Posterior cingulate gyrus (tissue), 11 donors: ENCODE results near the gene PCSK4.
"Not testable (repeated sequence)": the region's sequence is repeated elsewhere in the genome, so short reads cannot be mapped to it uniquely, and the experiment has no call there.

ENCODE experiments used
- DNase-seq, 10 donors: peaks; one replicate each; pipeline versions ENCODE4 v3.0.0 to v3.0.0-alpha.2; 2020 to 2021; ENCODE audit warnings: mixed read lengths in 3 of 10
- intact Hi-C: fragments of 100-400 bp; cut with DNase I; formaldehyde crosslinking; loops from one replicate; pipeline ENCODE4 v1.15.1; 2023

PCSK4 gene

DNA sequence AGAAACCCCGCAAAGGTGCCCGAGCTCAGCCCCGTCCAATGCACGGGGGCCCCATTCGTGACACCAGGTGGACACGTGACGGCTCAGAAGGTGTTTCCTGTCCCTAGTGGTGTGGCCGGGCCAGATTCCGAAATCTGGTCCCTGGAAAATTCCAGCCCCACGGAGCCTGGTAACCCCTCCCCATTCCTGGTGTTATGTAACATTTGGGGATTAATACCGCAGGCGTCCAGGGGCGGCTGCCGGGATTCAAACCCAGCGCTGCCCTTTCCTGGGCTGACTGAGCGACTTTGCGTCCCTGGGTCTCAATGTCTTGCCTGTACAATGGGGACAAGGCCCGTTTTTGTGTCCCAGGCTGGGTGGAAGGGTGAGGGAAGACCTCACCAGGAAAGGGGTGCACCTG, 32.7 kb upstream of the PCSK4 start:
- intact Hi-C loops, result no loop called here

DNA sequence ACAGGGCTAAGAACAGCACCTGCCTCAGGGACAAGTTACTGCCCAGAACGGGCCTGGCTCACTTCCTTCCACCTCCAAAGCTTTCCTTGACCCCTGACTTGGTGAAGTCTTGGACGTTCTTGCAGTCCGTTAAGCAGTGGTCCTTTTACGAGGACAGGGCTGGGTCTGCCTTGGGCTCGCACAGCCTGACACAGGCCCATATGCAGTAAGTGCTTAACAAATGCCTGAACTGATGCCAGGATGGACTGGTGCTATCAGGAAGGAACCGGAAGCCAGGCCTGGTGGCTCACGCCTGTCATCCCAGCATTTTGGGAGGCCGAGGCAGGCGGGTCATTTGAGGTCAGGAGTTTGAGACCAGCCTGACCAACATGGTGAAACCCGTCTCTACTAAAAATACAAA, 31.9 kb upstream of the PCSK4 start:
- intact Hi-C loops, result no loop called here
- DNase-seq, result no peak

More for the DNA sequence above, 32.7 kb upstream of the PCSK4 start:
- no peak for DNase-seq

DNA sequence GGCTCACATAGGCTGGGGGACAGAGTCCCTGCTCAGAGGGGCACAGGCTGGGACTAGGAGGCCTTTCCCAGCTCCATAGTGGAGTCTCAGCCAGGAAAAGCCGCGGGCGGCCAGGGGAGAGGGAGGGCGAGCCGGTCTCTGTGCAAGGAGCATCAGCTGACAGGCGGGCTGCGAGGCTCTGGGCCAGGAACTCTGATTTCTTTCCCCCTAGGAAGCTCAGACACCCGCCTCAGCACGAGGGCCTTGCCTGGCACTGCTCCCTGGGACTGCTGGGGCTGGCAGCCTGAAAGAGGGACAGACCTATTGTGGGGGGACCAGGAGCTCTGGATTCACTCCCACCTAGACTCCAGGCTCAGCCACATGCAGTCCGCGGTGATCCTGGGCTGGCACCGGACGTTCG, 31.5 kb upstream of the PCSK4 start:
- DNase-seq, result peak; percentile 23 to 91 (median 60)
- intact Hi-C loops, result no loop called here

DNA sequence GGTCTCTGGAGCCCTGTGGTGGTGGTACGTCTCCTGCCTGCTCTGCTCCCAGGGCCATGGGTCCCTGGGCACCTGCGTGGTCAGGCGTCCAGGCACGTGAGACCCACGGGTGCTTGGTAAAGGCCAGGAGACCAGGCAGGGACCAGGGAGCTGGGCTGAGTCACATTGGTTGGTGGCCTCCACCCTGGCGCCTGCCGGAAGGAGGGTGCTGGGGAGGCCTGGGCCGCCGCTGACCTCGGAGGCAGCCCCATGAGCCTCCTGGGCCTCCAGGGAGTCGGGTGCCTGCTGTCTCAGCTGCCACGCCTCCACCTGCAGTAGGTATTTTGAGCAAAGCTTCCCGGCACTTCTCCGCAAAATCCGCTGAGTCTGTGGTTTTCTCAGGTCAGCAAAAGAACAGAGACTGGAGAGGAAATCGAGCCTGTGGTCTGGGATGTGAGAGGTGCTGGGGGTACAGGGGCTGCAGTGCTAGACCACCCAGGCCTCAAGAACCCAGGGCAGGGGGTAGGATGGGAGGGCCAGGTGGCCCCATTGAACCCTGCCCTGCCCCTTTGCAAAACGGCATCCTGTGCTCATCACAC, 30.1 kb upstream of the PCSK4 start:
- intact Hi-C loops, result no loop called here
- DNase-seq, result no peak

DNA sequence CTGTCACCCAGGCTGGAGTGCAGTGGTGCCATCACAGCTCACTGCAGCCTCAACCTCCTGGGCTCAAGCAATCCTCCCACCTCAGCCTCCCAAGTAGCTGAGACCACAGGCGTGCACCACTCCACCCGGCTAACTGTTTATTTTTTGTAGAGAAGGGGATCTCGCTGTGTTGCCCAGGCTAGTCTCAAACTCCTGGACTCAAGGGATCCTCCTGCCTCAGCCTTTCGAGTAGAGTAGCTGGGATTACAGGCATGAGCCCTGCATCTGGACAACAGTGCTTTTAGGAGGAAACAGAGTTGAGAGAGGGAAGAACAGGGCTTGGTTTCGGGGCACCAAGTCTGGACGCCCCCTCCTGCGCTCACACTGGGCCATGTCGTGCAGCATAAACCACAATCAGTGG, 29.7 kb upstream of the PCSK4 start:
- intact Hi-C loops, DNase-seq: not testable (repeated sequence)

DNA sequence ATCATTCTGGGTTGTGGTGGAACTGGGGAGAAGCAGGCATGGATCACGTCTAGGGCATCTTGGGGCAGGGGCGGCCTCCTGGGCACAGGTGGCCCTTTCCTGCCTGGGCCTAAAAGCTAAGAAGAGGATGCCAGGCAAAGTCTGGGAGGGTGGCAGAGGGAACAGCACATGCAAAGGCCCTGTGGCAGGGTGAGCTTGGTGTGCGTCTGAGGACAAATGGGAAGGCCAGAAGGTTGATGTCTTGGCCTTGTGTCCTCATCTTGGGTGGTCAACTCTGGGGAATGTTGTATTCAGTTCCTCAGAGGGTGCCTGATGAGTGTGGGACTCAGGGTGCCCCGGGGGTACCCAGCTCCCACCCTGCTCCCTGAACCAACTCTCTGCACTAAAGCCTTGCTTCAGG, 28.3 kb upstream of the PCSK4 start:
- intact Hi-C loops, result no loop called here
- DNase-seq, result no peak

DNA sequence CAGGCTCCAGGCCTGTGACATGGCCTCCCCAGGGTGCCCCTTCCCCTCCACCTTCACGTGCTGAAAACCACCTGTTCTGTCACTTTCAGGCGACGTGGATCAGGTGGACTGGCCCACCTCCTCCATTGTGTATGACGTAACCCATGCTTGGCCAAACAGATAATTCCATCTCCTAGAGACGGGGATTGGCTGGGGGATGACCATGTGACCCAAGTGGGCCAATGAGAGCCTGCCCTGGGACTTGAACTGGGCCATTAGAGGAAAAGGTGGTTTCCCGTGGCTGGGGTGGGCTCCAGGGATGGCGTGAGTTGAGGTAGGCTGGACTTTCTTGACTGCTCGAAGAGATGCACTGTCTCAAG, 26.2 kb upstream of the PCSK4 start:
- DNase-seq, result no peak
- intact Hi-C loops, result no loop called here

DNA sequence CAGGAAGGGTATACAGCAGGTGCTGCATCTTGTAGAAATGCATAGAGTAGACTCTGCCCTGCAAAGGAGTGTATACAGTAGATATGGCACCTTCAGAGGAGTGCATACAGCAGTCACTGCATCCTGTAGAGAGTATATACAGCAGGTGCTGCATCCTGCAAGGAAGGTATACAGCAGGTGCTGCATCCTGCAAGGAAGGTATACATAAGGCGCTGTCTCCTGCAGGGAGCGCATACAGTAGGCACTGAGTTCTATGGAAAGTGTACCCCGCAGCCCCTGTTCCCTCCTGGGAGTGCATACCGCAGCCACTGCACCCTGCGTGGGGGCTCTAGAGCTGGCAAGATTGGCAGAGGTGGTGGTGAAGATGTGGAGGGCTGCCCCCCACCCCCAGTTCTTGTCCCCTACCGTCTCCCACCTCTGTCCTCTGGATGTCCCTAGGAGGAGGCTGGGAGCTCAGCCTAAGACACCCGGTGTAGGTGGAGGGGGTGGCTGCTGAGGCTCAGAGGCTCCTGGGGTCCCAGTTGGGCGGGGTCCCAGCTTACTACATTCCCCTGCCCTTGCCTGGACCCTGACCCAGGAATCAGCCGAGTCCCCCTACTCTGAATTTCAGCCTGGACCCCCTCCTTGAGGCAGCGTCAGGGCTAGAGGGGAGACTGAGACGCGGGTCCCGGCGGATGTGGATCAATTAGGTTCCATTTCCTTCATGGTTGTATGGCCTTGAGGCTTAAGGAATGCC, 25.0 kb upstream of the PCSK4 start:
- intact Hi-C loops, result no loop called here
- DNase-seq, result no peak

DNA sequence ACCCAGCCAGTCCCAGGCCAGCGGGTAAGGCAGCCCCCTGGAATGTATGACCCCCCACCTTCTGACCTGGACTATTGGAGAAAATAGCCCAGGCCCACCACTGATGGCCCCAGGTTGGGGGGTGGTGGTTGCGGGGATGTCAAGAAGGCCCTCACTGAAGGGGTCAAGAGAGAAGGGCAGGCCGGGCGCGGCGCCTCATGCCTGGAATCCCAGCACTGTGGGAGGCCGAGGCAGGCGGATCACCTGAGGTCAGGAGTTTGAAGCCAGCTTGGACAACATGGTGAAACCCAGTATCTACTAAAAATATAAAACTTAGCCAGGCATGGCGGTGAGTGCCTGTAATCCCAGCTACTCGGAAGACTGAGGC, 24.1 kb upstream of the PCSK4 start:
- intact Hi-C loops, result no loop called here

DNA sequence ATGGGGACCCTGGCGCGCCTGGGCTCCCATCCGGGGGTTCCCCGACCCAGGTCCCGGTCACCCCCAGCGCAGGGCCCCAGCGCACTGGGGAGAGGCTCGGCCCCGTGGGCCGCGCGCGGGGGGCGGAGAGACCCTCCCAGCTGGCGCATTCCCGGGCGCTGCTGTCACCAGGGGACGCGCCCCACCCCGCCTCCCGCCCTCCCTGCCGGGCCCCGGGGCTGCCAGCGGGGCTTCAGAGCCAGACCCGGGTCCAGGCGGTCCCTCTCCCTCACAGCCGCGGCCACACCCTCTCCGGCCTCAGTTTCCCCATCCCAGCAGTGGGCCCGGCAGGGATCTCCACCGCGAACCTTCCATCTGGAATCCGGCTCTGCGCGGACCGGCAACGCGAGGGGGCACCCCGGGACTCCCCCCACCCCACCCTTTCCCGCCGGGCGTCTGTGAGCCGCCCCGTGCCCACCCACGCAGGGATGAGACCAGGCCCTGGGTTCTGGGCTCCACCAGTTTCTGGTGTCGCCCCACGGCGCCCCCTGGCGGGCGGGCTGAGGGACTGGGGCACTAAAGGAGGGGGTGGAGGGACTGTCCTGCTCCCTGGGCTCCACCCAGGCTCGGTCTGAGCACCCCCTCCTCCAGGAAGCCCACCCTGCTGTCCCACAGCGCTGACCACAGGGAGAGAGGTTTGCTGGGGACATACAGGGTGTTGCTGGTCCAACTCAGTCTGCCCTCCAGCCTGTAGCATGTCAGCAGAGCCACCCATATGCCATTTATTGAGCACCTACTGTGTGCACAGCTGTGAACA, 23.5 kb upstream of the PCSK4 start:
- no peak for DNase-seq
- intact Hi-C loops, result no loop called here

More for the DNA sequence above, 24.1 kb upstream of the PCSK4 start:
- no peak for DNase-seq

DNA sequence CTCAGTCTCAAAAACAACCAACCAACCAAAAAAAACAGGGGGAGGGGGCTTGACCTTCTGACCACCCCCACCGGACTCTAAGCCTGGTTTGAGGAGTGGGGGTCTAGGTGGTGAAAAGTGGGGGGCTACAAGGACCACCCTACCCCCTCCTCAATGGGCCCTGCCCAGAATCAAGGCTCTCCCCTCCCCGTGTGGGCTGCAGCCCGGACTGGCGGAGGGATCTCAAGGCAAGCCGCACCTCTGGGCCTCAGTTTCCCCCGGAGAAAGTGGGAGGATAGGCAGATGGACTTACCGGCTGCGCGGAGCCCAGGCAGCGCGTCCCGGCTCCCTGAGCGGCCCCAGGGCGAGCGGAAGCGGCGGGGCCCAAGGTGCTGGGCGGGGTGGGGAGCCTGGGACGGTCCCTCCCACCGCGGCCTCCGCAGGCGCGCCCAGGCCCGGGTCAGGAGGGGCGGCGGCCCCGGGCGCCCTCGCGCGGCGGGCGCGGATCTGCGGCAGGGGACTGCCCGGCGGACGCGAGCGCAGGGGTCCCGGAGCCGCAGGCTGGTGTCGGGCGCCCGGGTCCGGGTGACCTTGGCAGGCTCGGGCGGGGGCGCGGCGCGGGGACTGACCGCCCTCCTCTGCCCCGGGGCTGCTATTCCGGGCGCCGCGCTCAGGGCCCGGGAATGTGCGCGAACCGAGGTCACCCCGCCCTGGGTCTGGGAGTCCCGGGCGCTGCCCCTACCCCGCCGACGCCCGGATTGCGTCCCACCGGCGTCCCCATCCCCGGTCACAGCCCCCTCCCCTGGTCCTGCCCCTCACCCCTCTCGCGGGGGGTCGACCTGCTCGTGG, 22.7 kb upstream of the PCSK4 start, which contains the start of gene ADAMTSL5:
Gene ADAMTSL5, minus strand, starts transcription at position 349 of the 828 bp plus-strand sequence. CDS start 2,076 bp downstream, outside the sequence.
- no peak for DNase-seq
- intact Hi-C loops, result no loop called here

DNA sequence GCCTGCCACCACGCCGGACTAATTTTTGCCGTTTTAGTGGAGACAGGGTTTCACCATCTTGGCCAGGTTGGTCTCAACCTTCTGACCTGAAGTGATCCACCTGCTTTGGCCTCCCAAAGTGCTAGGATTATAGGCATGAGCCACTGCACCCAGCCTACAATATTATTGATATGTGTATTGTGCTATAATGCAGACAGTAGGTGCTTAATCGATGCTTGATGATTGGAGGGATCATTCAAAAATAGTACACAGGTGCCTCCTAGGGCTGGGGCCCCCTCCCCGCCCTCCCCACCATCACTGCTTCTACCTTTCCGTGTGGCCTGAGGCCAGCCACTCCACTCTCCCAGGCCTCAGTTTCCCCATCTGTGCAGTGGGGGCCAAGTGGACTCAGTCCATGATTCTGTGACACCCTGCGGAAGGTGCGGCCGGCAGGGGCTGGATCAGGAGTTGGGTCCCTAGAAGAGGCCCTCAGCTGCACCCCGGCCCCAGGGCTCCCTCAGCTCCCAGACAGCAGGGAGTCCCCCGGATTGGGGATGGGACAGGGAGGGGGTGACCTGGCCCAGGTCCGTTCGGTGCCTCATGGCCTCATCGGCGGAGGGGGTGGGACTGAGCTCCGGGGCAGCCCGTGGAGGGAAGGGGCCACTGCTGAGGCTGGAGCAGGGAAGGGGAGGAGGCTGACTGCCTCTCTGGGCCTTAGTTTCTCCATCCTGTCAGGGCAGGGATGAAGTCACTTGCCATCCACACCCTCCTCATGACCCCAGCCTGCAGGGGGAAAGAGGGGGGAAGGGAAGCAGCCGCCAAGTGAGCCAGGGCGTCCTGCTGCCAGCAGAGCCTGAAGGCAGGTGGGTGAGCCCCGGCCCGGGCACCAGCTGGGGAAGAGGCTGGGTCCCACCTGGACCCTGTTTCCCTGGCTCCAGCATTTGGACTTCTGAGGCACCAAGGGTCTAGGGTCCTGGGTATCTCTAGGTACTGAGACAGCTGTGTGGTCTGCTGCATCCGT, 21.5 kb upstream of the PCSK4 start:
- intact Hi-C loops, result no loop called here
- no peak for DNase-seq

DNA sequence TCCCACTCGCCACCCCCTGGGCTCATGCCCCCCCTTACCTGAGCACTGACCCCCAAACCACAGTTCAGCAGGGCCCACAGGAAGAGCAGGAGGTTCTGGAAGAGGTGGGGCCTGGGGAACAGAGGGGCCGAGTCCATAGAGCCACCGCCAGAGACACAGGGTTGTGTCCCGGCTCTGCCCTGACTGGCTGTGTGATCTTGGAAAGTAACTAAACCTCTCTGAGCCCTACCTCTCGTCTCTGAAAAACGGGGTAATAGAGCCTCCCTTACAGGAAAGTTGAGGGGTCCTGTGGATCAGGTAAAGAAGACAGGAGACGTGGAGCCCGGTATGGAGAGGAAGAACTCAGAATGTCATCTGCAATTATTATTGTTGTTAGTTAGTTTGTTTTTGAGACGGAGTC, 20.7 kb upstream of the PCSK4 start:
- intact Hi-C loops, result no loop called here
- no peak for DNase-seq

DNA sequence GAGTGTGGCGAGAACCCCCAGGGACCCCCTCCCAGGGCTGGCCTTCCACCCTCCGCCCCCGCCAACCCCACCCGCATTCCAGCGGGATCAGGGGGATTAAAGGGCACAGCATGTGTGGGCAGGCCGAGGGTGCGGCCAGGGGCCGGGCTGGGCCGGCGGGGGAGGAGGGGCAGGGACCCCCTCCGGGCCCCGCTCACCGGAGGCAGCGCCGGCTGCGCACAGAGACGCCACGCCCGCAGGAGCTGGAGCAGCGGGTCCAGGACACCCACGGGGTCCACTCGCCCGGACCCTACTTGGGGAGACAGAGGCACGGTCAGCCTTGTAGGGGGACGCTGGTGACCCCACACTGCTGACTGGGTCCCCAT, 20.3 kb upstream of the PCSK4 start:
- intact Hi-C loops, result no loop called here
- no peak for DNase-seq

DNA sequence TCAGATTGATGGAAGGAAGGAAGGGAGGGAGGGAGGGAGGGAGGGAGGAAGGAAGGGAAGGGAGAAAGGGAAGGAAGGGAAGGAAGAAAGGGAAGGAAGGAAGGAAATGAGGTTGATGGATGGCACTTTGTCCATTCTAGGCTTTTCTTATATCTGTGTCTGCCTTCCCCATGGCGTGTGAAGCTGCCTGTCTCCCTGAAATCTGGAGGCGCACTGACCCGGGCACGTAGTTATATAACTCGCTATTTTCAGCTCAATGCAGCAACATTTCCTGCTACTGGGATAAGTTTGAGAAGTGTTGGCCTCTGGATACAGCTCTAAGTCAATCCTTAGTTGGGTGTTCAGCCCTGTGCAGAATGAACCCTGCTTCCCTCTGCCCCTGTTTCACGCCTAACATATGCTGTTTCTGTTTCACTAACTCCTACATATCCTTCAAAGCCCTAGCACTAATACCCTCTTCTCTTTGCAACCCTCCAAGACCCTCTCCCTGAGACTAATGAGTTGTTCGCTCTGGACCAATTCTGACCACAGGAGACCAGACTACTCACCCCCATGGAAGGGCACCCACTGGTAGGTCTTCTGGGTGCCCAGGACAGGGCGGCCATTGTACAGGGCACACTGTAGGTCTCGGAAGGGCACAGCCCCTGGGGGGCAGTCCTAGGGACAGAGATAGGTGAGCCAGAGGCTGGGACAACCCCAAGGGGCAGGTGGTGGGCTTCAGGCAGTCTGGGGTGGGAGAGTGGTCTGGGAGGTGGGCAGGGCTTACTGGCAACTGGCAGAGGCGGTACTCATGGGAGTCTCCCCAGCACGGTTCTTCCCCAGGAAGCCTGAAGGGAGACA, 19.7 kb upstream of the PCSK4 start:
- intact Hi-C loops, result no loop called here
- DNase-seq, result no peak

DNA sequence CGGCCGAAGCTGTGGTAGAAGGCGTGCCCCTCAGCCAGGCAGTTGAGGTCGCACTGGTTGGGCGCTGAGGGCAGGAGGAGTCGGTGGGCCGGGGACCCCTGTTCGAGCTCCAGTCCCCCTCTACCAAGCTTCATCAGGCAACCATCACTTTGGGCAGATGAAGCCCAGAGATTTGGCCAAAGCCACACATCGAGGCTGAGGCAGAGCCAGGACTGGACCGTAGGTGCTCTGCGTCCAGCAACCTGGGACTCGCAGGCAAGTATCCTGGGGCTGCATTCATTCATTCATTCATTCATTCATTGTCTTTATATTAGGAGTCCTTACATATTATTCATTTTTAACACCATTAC, 18.3 kb upstream of the PCSK4 start:
- intact Hi-C loops, result no loop called here
- DNase-seq, result no peak

DNA sequence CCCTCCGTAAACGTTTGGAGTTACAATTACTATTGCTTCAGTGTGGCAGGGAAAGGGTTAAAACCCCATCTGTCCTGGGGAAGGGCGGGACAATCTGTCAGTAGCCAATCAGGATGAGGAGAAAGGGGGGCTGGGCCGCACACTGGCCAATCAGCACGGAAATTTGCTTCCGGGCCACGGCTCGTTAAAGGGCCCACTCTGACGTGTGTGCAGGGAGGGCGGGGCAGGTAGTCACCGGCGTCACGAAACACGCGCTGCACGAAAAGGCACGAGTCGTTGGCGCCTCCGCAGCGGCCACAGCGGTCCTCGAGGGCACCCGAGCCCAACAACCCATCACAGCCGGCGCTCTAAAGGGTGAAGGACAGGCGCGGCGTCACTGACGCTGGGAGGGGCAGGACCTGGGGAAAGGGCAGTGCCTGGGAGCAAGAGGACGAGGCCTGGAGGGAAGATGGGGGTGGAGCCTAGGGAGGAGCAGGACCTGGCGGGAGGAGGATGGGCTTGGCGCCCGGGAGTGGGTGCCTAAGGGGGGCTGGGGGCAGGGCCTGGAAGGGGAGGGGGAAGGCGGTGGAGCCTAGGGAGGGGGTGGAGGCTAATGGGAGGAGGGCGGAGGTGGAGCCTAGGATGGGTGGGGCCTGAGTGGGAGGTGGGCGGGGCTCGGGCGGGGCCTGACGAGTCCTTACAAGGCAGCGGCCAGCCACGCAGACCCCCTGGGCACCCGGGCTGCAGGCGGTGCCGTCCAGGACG, 17.8 kb upstream of the PCSK4 start:
- intact Hi-C loops, result loop anchor here (1.0 kb wide), 1 partner anchor 29 kb away; the partner anchor contains the start of gene C19orf25
- DNase-seq, result peak; percentile 86 to 99 (median 92)

DNA sequence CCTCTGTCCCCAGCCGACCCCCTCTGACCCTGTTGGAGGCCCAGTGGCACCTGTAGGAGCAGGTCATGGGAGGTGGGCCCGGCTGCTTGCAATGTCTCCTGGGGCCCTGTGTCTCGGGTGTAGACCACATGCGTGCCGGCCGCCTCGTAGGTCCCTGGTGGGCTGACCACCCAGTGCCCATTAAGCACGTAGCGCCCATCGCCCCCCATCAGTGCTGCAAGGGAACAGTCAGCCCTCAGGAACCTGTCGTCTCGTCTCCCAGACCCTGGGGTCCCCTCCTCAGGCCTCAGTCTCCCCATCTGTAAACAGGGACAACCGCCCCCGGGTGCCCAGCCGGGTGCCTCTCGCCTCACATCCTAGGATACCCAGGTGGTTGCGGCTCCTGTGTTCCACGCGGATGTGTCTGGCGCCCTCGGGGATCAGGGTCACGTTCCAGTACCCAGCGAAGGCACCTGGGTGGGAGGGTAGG, 17.1 kb upstream of the PCSK4 start:
- DNase-seq, result no peak
- intact Hi-C loops, result loop anchor here (1.0 kb wide), 1 partner anchor 28 kb away; the partner anchor contains the start of gene C19orf25
